NCI-H1105 treated with DMSO at 0.1 percent for 48 hours (cell line): ENCODE data around the gene HOXD1.

Experiments
- DNase-seq: peaks from one replicate; lab custom pipeline; 2025; lab: John Stamatoyannopoulos, UW

The HOXD1 gene

GRCh38 chr2:176165370-176166050 is 23.0 kb upstream of the HOXD1 start:
- DNase-seq = no peak

GRCh38 chr2:176166272-176166671 is 22.2 kb upstream of the HOXD1 start:
- no peak for DNase-seq

- no peak for DNase-seq
Observed at GRCh38 chr2:176167398-176167797, 21.1 kb upstream of the HOXD1 start.

- DNase-seq = no peak
Observed at GRCh38 chr2:176169181-176169580, 19.3 kb upstream of the HOXD1 start.

GRCh38 chr2:176169711-176170110 is 18.8 kb upstream of the HOXD1 start:
- no peak for DNase-seq

- no peak for DNase-seq
Observed at GRCh38 chr2:176170602-176171305, 17.7 kb upstream of the HOXD1 start.

- no peak for DNase-seq
Observed at GRCh38 chr2:176171351-176172006, 17.0 kb upstream of the HOXD1 start.

GRCh38 chr2:176172007-176172894 is 16.2 kb upstream of the HOXD1 start:
- no peak for DNase-seq

GRCh38 chr2:176172895-176173566 is 15.4 kb upstream of the HOXD1 start:
- DNase-seq = no peak

- DNase-seq = no peak
Observed at GRCh38 chr2:176173567-176174381, 14.7 kb upstream of the HOXD1 start.

- no peak for DNase-seq
Observed at GRCh38 chr2:176174382-176174823, 14.1 kb upstream of the HOXD1 start.

GRCh38 chr2:176174824-176175708 is 13.4 kb upstream of the HOXD1 start:
- DNase-seq = no peak

GRCh38 chr2:176175709-176176607 is 12.5 kb upstream of the HOXD1 start:
- no peak for DNase-seq

- DNase-seq = no peak
Observed at GRCh38 chr2:176177580-176178037, 10.9 kb upstream of the HOXD1 start.

GRCh38 chr2:176178038-176178756 is 10.3 kb upstream of the HOXD1 start:
- no peak for DNase-seq

- DNase-seq = no peak
Observed at GRCh38 chr2:176178757-176179295, 9.6 kb upstream of the HOXD1 start.

GRCh38 chr2:176181551-176181950 is 6.9 kb upstream of the HOXD1 start:
- no peak for DNase-seq
